CD4-positive, alpha-beta T cell treated with Interferon gamma for 1 hour (primary cell): ENCODE data around the gene GXYLT2.
"Not testable (repeated sequence)": the region's sequence is repeated elsewhere in the genome, so short reads cannot be mapped to it uniquely, and the experiment has no call there.

Source experiments
- DNase-seq: peaks from one replicate; pipeline ENCODE4 v3.0.0-alpha.2; 2020

Gene GXYLT2

GRCh38 chr3:72892870-72893269 lies 5.0 kb downstream of the GXYLT2 start:
- DNase-seq, result no peak

GRCh38 chr3:72894976-72895552 lies 7.2 kb downstream of the GXYLT2 start:
- DNase-seq, result no peak

- DNase-seq, result no peak
Measured at GRCh38 chr3:72896996-72897757, 9.3 kb downstream of the GXYLT2 start.

- DNase-seq, result no peak
Measured at GRCh38 chr3:72897758-72898007, 9.8 kb downstream of the GXYLT2 start.

GRCh38 chr3:72899349-72899765 lies 11.5 kb downstream of the GXYLT2 start:
- no peak for DNase-seq

GRCh38 chr3:72900048-72900447 lies 12.2 kb downstream of the GXYLT2 start:
- DNase-seq, result no peak

- no peak for DNase-seq
Measured at GRCh38 chr3:72901840-72902239, 14.0 kb downstream of the GXYLT2 start.

- DNase-seq, result no peak
Measured at GRCh38 chr3:72903004-72903403, 15.2 kb downstream of the GXYLT2 start.

GRCh38 chr3:72904163-72904562 lies 16.3 kb downstream of the GXYLT2 start:
- DNase-seq, result no peak

GRCh38 chr3:72906154-72906553 lies 18.3 kb downstream of the GXYLT2 start:
- no peak for DNase-seq

- DNase-seq, result no peak
Measured at GRCh38 chr3:72907131-72907711, 19.4 kb downstream of the GXYLT2 start.

- DNase-seq, result no peak
Measured at GRCh38 chr3:72907731-72908620, 20.1 kb downstream of the GXYLT2 start.

GRCh38 chr3:72909591-72909990 lies 21.7 kb downstream of the GXYLT2 start:
- no peak for DNase-seq

- no peak for DNase-seq
Measured at GRCh38 chr3:72912532-72912931, 24.7 kb downstream of the GXYLT2 start.

- DNase-seq, result no peak
Measured at GRCh38 chr3:72914383-72914782, 26.5 kb downstream of the GXYLT2 start.

GRCh38 chr3:72916250-72916649 lies 28.4 kb downstream of the GXYLT2 start:
- DNase-seq, result no peak

- DNase-seq, result no peak
Measured at GRCh38 chr3:72919520-72919919, 31.7 kb downstream of the GXYLT2 start.

- no peak for DNase-seq
Measured at GRCh38 chr3:72924055-72924454, 36.2 kb downstream of the GXYLT2 start.

GRCh38 chr3:72928781-72929735 lies 41.2 kb downstream of the GXYLT2 start:
- not testable (repeated sequence) for DNase-seq

GRCh38 chr3:72930754-72931153 lies 42.9 kb downstream of the GXYLT2 start:
- no peak for DNase-seq

- no peak for DNase-seq
Measured at GRCh38 chr3:72932416-72932815, 44.6 kb downstream of the GXYLT2 start.

GRCh38 chr3:72938471-72939265 lies 50.8 kb downstream of the GXYLT2 start:
- DNase-seq, result no peak
